Testis (tissue), 2 donors: Measurements from ENCODE around the gene FAM83C.

Experiments
- CTCF ChIP-seq, 3 experiments: fragments of 450-650 bp in 2 of 3; fragments of 200-600 bp in 1 of 3; sonication (generic) in 1 of 3; IDR thresholded peaks; one replicate each; pipeline ENCODE4 v1.5.1; 2016 to 2019; ENCODE audit warnings: antibody characterized with exemption in 3 of 3, mild to moderate bottlenecking in 2 of 3, moderate library complexity in 1 of 3
- POLR2A ChIP-seq: fragments of 450-650 bp; IDR thresholded peaks from one replicate; pipeline ENCODE4 v1.6.1; 2017; ENCODE audit warnings: antibody characterized with exemption, mild to moderate bottlenecking, moderate library complexity

DNA sequence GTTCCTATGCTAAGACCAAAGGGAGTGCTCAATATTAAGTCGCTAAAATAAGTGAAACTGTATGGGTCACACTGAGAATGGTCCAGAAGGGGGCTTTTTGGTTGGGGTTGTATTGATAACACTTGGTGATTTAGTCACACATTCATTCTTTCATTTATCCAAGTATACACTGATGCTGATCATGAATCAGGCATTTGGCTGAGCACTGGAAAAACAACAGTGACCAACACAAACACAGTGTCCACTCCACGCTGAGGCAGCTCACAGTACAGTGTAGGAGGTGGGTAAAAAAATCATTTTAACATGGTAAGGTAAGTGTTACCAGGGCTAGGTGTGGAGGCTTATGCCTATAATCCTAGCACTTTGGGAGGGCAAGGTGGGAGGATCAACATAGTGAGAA, 9.2 kb upstream of the FAM83C start:
- TF ChIP-seq CTCF (IDR thresholded peaks at IDR 0.05) (no peak), POLR2A (no peak)
